HG03354 (cell line): ENCODE data around the gene KMT2B.
"Not testable (repeated sequence)": the region's sequence is repeated elsewhere in the genome, so short reads cannot be mapped to it uniquely, and the experiment has no call there.

Experiments used
- ATAC-seq: cut with Tn5 transposase; IDR thresholded peaks from one replicate; pipeline ENCODE4 v1.9.1; 2021; ENCODE audit warnings: mild to moderate bottlenecking; ENCODE audit not compliant: unreplicated experiment, poor library complexity, severe bottlenecking

KMT2B gene

GRCh38 chr19:35754370-35755130, 36.7 kb downstream of the KMT2B start:
- no peak for ATAC-seq

GRCh38 chr19:35755131-35755549, 37.3 kb downstream of the KMT2B start:
- no peak for ATAC-seq

- ATAC-seq, result no peak
Observed at GRCh38 chr19:35755550-35756376, 38.0 kb downstream of the KMT2B start.

GRCh38 chr19:35756377-35757230, 38.8 kb downstream of the KMT2B start, which contains the start of gene HSPB6:
TSS of gene HSPB6 (minus strand) at chr19:35757029. CDS start at chr19:35757008, 21 bp downstream.
- no peak for ATAC-seq

- peak; percentile 5 for ATAC-seq
Observed at GRCh38 chr19:35757231-35757748, 39.5 kb downstream of the KMT2B start.

GRCh38 chr19:35757749-35758608, 40.2 kb downstream of the KMT2B start, which contains the start of gene PROSER3:
TSS of gene PROSER3 (plus strand) at chr19:35758176. CDS start at chr19:35758216, 40 bp downstream.
- peak; percentile 96 for ATAC-seq

- ATAC-seq, result no peak
Observed at GRCh38 chr19:35759697-35760096, 41.9 kb downstream of the KMT2B start.

GRCh38 chr19:35760711-35761349, 43.0 kb downstream of the KMT2B start:
- ATAC-seq, result no peak

GRCh38 chr19:35764432-35765315, 46.9 kb downstream of the KMT2B start:
- ATAC-seq, result no peak

GRCh38 chr19:35766571-35767104, 48.8 kb downstream of the KMT2B start:
- no peak for ATAC-seq

- ATAC-seq, result no peak
Observed at GRCh38 chr19:35767288-35768081, 49.7 kb downstream of the KMT2B start.

- ATAC-seq, result no peak
Observed at GRCh38 chr19:35768082-35768421, 50.2 kb downstream of the KMT2B start.

GRCh38 chr19:35772362-35772761, 54.6 kb downstream of the KMT2B start:
- ATAC-seq, result not testable (repeated sequence)

GRCh38 chr19:35773020-35773806, 55.4 kb downstream of the KMT2B start:
- ATAC-seq, result no peak

GRCh38 chr19:35774274-35775045, 56.7 kb downstream of the KMT2B start:
- ATAC-seq, result no peak
